Activated CD8-positive, alpha-beta memory T cell treated with anti-CD3 and anti-CD28 coated beads, Interleukin-2, amount 10 ng/mL, durations not matched to agents 7 days and 5 days (primary cell): ENCODE measurements around the gene POC1A. TPM values are rescaled to one million over a fixed set of nuclear protein-coding genes. Genes with fewer than 3 reads are reported as not detected.
"Not testable (repeated sequence)": the region's sequence is repeated elsewhere in the genome, so short reads cannot be mapped to it uniquely, and the experiment has no call there.

Experiments used
- ATAC-seq: fragments of 150-1000 bp; cut with Tn5 transposase; one replicate; pipeline ENCODE4 v1.10.0; 2021; ENCODE audit warnings: moderate library complexity
- CTCF ChIA-PET: fragments of 350-600 bp; sonication (Branson Sonifier 250); formaldehyde crosslinking; loops from one replicate; lab custom pipeline; 2021; ENCODE audit warnings: antibody characterized with exemption; lab: Charles Lee
- DNase-seq: peaks from one replicate; pipeline ENCODE4 v3.0.0-alpha.2; 2020
- H3K27ac Mint-ChIP-seq: one replicate; pipeline ENCODE4 v1.8.0; 2021; ENCODE audit warnings: mild to moderate bottlenecking, mixed read lengths
- H3K27me3 Mint-ChIP-seq: one replicate; pipeline ENCODE4 v1.8.0; 2021; ENCODE audit warnings: mixed read lengths
- H3K36me3 Mint-ChIP-seq: one replicate; pipeline ENCODE4 v1.8.0; 2021; ENCODE audit warnings: mild to moderate bottlenecking, mixed read lengths
- H3K4me1 Mint-ChIP-seq: one replicate; pipeline ENCODE4 v1.8.0; 2021; ENCODE audit warnings: mixed read lengths
- H3K4me3 Mint-ChIP-seq: one replicate; pipeline ENCODE4 v1.8.0; 2021; ENCODE audit warnings: mild to moderate bottlenecking, moderate library complexity, mixed read lengths
- H3K9me3 Mint-ChIP-seq: one replicate; pipeline ENCODE4 v1.8.0; 2022; ENCODE audit warnings: low read depth, mixed read lengths
- total RNA-seq, 2 experiments: library from RNA; stranded (reverse); gene quantifications; one replicate each; pipeline ENCODE4 v1.2.3, GENCODE V29; 2021

POC1A gene
- total RNA-seq, 2 experiments from 2014 or later = 29.3 to 29.5 TPM

DNA sequence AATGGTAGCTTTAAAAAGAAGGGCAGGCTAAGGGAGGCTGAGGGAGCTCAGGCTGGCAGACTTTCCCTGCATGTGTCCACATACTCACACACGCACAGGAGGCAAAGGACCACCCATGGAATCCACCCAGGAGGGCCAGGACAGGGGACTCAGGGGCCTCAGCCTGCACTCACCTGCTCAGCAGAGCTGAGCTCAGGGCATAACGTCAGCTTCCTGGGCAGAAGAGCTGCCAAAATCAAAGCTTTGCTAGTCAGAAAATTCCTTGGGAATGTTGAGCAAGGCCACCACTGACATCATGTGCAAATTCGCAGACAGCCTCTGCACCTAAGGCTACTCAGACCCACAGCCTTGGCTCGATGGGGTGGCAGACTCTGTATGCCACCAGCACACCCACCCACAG, 27.3 kb upstream of the POC1A start:
- CTCF ChIA-PET = interaction anchor here (1.0 to 3.3 kb wide), 3 partner anchors 10 to 98 kb away, joined by 4 to 12 read pairs (median 4); no protein-coding TSS in a partner anchor
- Mint-ChIP-seq H3K27me3 (no peaks in the 10 kb centered on the region), H3K4me1 (peaks cover 25% of the 10 kb centered on the region), H3K9me3 (no peaks in the 10 kb centered on the region), H3K4me3 (no peak overlapping the region), H3K36me3 (no peaks in the 10 kb centered on the region), H3K27ac (no peak overlapping the region)
- no peak for ATAC-seq
- DNase-seq = no peak

DNA sequence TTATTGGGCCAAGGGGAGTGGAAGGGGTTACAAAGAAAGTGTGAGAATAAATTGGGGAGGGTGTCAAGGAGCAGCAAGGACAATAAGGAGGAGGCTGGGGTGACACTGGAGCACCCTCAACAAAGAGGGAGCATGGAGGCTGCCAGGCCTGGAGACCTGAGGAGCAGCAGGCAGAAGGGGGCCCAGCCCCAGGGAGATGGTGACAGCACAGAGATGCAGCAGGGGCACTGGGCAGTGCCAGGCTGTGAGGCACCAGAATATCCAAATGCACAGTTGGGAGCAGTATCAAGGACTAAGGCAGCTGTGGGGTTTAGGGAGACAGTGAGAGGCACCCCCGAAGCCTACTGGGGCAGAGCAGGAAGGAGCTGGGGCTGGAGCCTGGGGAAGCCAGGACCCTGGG, 24.3 kb upstream of the POC1A start:
- no peak for ATAC-seq
- Mint-ChIP-seq H3K36me3 (no peaks in the 10 kb centered on the region), H3K9me3 (no peaks in the 10 kb centered on the region), H3K4me3 (no peak overlapping the region), H3K27ac (no peak overlapping the region), H3K4me1 (peaks cover 26% of the 10 kb centered on the region), H3K27me3 (no peaks in the 10 kb centered on the region)
- CTCF ChIA-PET = no interaction called here
- no peak for DNase-seq

DNA sequence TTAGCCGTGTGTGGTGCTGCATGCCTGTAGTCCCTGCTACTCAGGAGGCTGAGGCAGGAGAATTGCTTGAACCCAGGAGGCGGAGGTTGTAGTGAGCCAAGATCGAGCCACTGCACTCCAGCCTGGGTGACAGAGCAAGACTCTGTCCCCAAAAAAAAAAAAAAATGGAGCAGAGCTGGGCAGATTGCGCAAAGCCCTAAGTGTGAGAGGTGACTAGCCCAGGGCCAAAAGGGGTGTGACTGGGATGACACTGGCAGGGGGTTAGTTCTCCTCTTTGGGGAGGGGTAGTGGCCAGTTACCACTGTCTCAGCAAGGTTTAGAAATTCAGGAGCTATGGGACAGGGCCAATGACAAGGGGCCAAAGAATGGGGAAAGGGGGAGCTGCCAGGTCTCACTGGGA, 23.9 kb upstream of the POC1A start:
- H3K9me3 Mint-ChIP-seq, ATAC-seq, H3K27ac Mint-ChIP-seq, CTCF ChIA-PET, DNase-seq, H3K4me3 Mint-ChIP-seq, H3K27me3 Mint-ChIP-seq, H3K36me3 Mint-ChIP-seq: not testable (repeated sequence)
- peaks cover 25% of the 10 kb centered on the region for H3K4me1 Mint-ChIP-seq

DNA sequence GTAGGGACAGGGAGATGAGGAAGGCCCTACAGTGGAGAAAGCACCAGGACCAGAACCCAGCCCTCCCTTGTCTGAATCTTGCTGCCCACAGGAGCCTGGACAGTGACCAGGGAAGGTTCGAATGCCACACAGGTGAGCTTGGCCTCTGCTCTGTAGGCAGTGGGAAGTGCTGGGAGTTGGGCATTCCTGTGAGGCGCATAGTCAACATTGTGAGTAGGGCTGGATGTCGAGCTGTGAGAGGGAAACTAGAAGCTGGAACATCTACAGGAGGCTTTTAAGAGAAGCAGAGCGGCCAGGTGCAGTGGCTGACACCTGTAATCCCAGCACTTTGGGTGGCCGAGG, 23.4 kb upstream of the POC1A start:
- peaks cover 21% of the 10 kb centered on the region for H3K4me1 Mint-ChIP-seq
- H3K4me3 Mint-ChIP-seq = no peak overlapping the region
- CTCF ChIA-PET = no interaction called here
- H3K9me3 Mint-ChIP-seq = no peaks in the 10 kb centered on the region
- no peak overlapping the region for H3K27ac Mint-ChIP-seq
- H3K27me3 Mint-ChIP-seq = no peaks in the 10 kb centered on the region
- no peaks in the 10 kb centered on the region for H3K36me3 Mint-ChIP-seq
- DNase-seq (no peak), ATAC-seq (no peak)

DNA sequence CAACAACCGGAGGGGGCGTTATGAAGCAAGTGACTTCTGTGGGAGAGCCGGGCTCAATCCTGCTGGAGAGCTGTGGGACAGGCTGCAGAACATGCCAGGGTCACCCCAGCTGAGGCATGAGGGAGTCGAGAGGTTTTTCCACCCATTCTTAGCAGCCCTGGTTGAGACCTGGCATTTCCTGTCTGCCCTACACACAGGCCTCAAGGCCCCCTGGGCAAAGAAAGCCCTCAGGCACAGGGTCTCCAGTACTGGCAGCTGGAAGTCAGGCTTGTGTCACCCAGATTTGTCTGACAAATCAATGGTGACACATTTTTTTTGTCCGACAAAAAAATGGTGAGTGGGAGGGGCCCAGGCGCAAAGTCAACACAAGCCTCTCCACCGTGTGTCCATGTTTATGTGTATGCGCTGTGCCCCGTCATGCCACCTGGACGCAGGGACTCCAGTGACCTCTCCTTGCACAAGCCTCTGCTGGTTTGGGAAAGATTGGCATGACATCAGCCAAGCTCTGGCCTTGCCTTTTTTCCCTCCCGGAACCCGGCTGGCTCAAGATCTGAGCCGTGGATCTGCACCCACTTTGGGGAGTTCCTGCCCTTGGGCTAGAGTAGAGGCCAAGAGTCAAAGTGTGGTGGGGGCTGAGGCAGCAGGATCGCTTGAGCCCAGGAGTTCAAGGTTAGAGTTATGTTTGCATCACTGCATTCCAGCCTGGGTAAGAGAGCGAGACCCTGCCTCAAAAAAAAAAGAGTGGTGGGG, 22.9 kb upstream of the POC1A start:
- Mint-ChIP-seq H3K4me3 (no peak overlapping the region), H3K27ac (no peak overlapping the region), H3K4me1 (peaks cover 16% of the 10 kb centered on the region), H3K9me3 (no peaks in the 10 kb centered on the region), H3K36me3 (no peaks in the 10 kb centered on the region), H3K27me3 (no peaks in the 10 kb centered on the region)
- ATAC-seq (no peak), DNase-seq (no peak)
- CTCF ChIA-PET = no interaction called here

DNA sequence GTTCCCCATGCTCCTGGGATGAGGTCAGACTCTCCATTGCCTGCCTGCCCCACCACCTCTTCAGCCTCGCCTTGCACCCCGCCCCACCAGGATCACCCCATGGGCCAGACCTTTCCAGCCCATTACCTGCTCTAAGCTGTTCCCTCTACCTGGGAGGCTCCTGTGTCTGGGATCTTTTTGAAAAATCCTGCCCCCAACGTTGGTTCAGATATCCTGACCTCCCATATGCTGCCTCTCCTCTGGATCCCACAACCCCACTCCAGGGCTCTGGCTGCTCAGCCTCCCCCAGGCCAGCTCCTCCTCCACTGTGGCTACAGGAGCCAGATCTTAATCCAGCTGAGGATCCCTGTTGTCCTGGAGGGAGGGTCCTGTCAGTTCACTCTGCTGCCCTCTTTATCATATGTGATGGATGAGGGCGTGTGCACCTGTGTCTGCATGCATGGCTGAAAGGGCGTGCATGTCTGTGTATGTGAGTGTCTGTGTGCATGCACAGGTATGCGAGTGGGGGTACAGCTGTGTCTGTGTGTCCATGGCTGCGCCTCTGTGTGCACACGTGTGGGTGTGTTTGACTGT, 22.0 kb upstream of the POC1A start:
- CTCF ChIA-PET = no interaction called here
- no peak for ATAC-seq
- Mint-ChIP-seq H3K4me1 (peaks cover 7% of the 10 kb centered on the region), H3K27ac (no peak overlapping the region), H3K36me3 (no peaks in the 10 kb centered on the region), H3K4me3 (no peak overlapping the region), H3K27me3 (no peaks in the 10 kb centered on the region), H3K9me3 (no peaks in the 10 kb centered on the region)
- no peak for DNase-seq

DNA sequence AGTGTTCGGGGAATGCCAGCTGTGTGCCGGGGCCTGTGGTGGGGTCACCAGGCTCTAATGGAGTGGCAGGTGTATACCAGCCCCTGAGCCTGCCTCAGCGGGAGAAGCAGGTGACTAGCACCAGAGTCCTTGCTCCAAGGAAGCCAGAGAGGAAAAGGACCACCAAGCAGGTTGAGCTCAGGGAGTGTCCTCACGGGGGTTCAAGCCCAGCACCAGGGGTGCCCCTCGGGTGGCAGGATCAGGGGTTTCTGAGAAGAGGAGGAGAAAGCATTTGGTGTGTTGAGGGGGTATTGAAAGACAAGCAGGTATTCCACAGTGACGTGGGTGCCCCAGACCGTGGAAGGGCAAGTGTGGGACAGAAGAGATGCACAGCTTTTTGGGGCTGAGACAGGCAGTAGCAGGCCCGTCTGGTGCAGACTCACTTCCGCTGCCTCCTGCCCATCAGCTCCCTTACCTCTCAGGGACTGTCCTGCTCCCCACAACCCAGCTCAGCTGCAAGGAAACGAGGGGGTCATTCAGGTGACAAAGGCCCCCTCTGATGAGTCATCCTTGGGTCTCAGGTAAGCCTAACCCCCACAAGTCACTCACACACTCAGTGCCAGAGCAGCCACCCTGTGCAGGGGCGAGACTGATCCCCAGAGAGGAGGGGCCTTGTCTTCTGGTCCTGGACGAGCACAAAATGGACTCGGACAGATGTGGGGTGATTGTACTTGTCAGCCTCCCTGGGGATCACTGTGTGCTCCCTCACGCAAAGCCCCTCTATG, 21.4 kb upstream of the POC1A start:
- Mint-ChIP-seq H3K9me3 (no peaks in the 10 kb centered on the region), H3K4me3 (no peak overlapping the region), H3K36me3 (no peaks in the 10 kb centered on the region), H3K4me1 (peaks cover 7% of the 10 kb centered on the region), H3K27me3 (no peaks in the 10 kb centered on the region), H3K27ac (no peak overlapping the region)
- ATAC-seq (no peak), DNase-seq (no peak)
- CTCF ChIA-PET = no interaction called here

DNA sequence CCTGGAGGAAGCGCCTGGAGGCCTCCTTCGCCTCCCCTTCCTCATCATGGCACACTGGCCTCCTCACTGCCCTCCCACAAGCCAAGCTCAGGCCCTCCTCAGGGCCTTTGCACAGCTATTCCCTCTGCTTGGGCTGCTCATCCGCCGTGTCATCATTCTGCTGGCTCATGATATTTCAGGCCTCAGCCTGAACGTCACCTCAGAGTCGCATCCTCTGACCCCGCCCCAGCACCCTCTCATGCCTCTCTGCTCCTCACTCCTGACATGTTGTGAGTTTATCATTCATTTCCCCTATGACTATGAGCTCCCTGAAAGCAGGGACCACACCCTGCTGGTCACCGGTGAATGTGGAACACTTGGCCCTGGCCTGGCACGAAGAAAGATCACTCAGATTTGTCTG, 20.7 kb upstream of the POC1A start:
- Mint-ChIP-seq H3K9me3 (no peaks in the 10 kb centered on the region), H3K36me3 (no peaks in the 10 kb centered on the region), H3K4me3 (no peak overlapping the region), H3K27ac (no peak overlapping the region), H3K27me3 (no peaks in the 10 kb centered on the region), H3K4me1 (peaks cover 7% of the 10 kb centered on the region)
- CTCF ChIA-PET = no interaction called here
- DNase-seq (no peak), ATAC-seq (no peak)

DNA sequence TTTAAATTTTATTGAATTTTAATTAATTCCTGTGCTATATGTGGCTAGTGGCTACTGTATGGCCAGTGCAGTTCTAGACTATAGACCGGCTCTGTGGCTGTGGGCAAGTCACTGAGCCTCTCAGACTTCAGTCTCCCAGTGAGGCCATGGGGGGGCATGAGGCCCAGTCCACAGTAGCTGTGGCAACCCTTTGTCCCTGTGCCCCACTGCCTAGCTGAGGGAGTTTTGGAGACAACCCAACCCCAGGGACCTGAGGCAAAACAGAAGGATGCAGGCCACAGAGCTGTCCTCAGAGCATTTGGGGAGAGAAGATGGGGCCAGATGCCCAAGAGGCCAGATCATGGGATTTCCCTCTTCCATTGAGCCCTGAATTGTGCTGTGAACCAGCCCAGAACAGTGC, 18.9 kb upstream of the POC1A start:
- CTCF ChIA-PET = interaction anchor here (1.3 to 3.1 kb wide), 2 partner anchors 10 to 54 kb away, joined by 3 to 12 read pairs; no protein-coding TSS in a partner anchor
- Mint-ChIP-seq H3K4me3 (no peak overlapping the region), H3K27me3 (no peaks in the 10 kb centered on the region), H3K27ac (no peak overlapping the region), H3K36me3 (no peaks in the 10 kb centered on the region), H3K9me3 (no peaks in the 10 kb centered on the region), H3K4me1 (peaks cover 7% of the 10 kb centered on the region)
- ATAC-seq (no peak), DNase-seq (no peak)

DNA sequence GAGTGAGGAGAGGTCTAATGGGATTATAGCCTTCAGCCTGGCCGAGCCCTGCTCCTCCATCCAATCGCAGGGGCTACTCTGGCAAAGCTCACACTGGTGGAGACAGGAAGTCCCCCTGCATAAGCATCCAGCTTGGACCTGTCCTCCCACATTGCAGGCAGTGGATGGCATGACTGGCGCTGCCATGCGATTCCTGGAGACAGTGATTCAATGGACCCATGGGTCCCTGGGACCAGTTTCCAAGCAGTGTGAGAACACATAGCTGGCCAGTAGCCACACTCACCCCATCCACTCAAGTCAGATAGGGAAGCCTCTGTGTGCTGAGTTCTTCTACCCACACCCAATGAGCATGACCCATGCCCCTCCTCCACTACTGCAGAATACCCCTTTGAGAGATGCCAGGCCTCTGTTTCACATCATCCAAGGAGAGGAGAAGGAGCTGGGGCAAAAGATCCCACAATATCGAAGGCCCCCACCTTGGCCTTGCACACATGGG, 18.1 kb upstream of the POC1A start:
- Mint-ChIP-seq H3K27me3 (no peaks in the 10 kb centered on the region), H3K27ac (no peak overlapping the region), H3K4me1 (peaks cover 7% of the 10 kb centered on the region), H3K4me3 (no peak overlapping the region), H3K36me3 (no peaks in the 10 kb centered on the region), H3K9me3 (no peaks in the 10 kb centered on the region)
- ATAC-seq = no peak
- DNase-seq = no peak
- CTCF ChIA-PET = interaction anchor here (0.6 to 3.1 kb wide), 3 partner anchors 9 to 55 kb away, joined by 3 to 12 read pairs (median 3); no protein-coding TSS in a partner anchor

DNA sequence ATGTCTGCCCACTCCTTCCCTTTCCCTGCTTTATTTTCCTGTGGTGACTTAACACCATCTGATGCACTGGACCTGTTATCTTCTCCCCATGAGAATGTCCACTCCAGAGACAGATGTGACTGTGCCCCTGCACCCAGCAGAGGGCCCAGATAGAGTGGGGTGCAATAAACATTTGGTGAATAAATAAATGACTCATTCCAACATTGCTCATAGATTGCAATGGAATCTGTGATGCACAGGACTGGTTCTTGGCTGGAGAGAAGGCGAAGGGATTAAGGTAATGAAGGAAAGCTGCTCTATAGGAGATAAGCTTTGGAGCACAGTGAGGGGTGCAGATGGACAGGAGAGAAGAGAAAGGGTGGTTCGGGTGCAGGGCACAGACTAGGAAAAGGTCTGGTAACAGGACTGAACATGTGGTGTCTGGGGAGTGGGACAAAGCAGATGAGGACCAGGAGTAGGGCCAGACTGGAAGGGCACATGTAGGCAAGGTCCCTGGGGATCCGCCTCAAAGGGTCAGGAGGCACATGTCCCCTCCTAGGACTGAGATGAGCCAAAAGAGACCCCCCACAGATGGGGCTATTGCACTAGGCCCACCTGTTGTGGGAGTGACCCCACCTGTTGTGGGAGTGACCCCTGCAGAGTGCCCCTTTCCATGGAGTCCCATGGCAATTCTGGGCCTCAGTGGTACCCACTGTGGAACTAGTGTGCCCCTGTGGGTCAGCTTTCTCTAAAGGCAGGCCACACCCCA, 17.5 kb upstream of the POC1A start:
- Mint-ChIP-seq H3K9me3 (no peaks in the 10 kb centered on the region), H3K27ac (no peak overlapping the region), H3K36me3 (no peaks in the 10 kb centered on the region), H3K4me1 (peaks cover 7% of the 10 kb centered on the region), H3K27me3 (no peaks in the 10 kb centered on the region), H3K4me3 (no peak overlapping the region)
- CTCF ChIA-PET = interaction anchor here (1.1 to 3.1 kb wide), 3 partner anchors 11 to 171 kb away, joined by 3 to 12 read pairs (median 3); no protein-coding TSS in a partner anchor
- no peak for DNase-seq
- ATAC-seq = no peak

DNA sequence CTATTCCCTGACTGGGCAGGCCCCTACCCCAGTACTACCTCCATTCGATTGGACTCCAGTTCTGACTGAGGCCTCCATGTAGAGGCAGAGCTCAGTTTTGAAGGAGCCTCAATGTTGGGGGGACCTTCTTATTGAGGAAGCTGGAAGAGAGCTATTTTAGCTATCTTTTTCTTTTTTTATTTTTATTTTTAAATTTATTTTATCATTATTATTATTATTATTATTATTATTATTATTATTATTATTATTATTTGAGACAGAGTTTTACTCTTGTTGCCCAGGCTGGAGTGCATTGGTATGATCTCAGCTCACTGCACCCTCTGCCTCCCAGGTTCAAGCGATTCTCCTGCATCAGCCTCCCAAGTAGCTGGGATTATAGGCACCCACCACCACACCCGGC, 16.0 kb upstream of the POC1A start:
- not testable (repeated sequence) for H3K27ac Mint-ChIP-seq, ATAC-seq, H3K4me1 Mint-ChIP-seq, DNase-seq, H3K9me3 Mint-ChIP-seq, H3K27me3 Mint-ChIP-seq, H3K4me3 Mint-ChIP-seq, H3K36me3 Mint-ChIP-seq
- CTCF ChIA-PET = interaction anchor here (0.7 to 3.1 kb wide), 3 partner anchors 13 to 229 kb away, joined by 3 to 12 read pairs (median 5); partner anchors contain the start of gene RRP9

DNA sequence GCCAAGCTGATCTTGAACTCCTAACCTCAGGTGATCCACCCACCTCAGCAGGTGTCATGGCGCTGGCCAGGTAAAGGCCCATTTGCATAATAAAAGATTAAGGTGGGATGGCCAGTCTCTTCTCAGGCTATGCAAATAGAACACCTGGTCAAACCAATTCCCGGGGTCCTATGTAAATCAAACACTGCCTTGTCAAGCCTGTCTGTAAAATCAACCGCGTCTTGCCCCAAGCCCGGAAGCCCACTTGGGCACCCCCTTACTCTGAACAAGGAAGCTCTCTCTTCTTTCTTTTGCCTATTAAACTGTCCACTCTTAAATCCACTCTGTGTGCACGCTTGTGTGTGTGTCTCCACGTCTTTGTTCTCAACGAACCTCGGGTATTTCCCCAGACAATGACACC, 13.0 kb upstream of the POC1A start:
- H3K9me3 Mint-ChIP-seq = no peaks in the 10 kb centered on the region
- no peaks in the 10 kb centered on the region for H3K4me1 Mint-ChIP-seq
- no peak for ATAC-seq
- H3K27ac Mint-ChIP-seq = no peak overlapping the region
- H3K4me3 Mint-ChIP-seq = no peak overlapping the region
- no peak for DNase-seq
- peaks cover 2% of the 10 kb centered on the region for H3K27me3 Mint-ChIP-seq
- no peaks in the 10 kb centered on the region for H3K36me3 Mint-ChIP-seq
- CTCF ChIA-PET = no interaction called here
